Spleen (tissue), 11 donors: ENCODE measurements around the gene NAA35. TPM values are rescaled to one million over a fixed set of nuclear protein-coding genes. Genes with fewer than 3 reads are reported as not detected.
"Not testable (repeated sequence)": the region's sequence is repeated elsewhere in the genome, so short reads cannot be mapped to it uniquely, and the experiment has no call there.

Experiments used
- DNase-seq: peaks from one replicate; pipeline ENCODE4 v3.0.0-alpha.2; 2020
- H3K27ac ChIP-seq, 8 donors: fragments of 200-600 bp; sonication (generic) in 7 of 8; 1 replicate in 4 of 8; 2 replicates in 4 of 8; pipeline versions ENCODE4 v1.5.0 to v1.8.0; 2016 to 2021; ENCODE audit warnings: inconsistent platforms in 4 of 8, mild to moderate bottlenecking in 4 of 8, moderate library complexity in 1 of 8
- H3K27me3 ChIP-seq, 7 donors: fragments of 200-600 bp; sonication (generic) in 6 of 7; replicated peaks in 1 of 7; 1 replicate in 4 of 7; 2 replicates in 3 of 7; pipeline versions ENCODE4 v1.5.0 to v1.8.0; 2016 to 2021; ENCODE audit warnings: inconsistent platforms in 3 of 7, mild to moderate bottlenecking in 1 of 7
- H3K36me3 ChIP-seq, 6 donors: fragments of 200-600 bp; sonication (generic) in 5 of 6; 1 replicate in 4 of 6; 2 replicates in 2 of 6; pipeline versions ENCODE4 v1.5.0 to v1.8.0; 2016 to 2021; ENCODE audit warnings: inconsistent platforms in 2 of 6
- H3K4me1 ChIP-seq, 6 donors: fragments of 200-600 bp; sonication (generic) in 5 of 6; 1 replicate in 3 of 6; 2 replicates in 3 of 6; pipeline versions ENCODE4 v1.5.0 to v1.8.0; 2016 to 2021; ENCODE audit warnings: inconsistent platforms in 3 of 6
- H3K4me3 ChIP-seq, 8 donors: fragments of 200-600 bp; sonication (generic) in 7 of 8; 1 replicate in 4 of 8; 2 replicates in 4 of 8; pipeline versions ENCODE4 v1.5.0 to v1.8.0; 2016 to 2021; ENCODE audit warnings: inconsistent platforms in 4 of 8, mild to moderate bottlenecking in 4 of 8, moderate library complexity in 2 of 8
- H3K9me3 ChIP-seq, 8 donors: fragments of 200-600 bp; sonication (generic) in 7 of 8; 1 replicate in 4 of 8; 2 replicates in 4 of 8; pipeline versions ENCODE4 v1.5.0 to v1.8.0; 2016 to 2021; ENCODE audit warnings: inconsistent platforms in 4 of 8
- POLR2A ChIP-seq, 3 donors: fragments of 450-650 bp; IDR thresholded peaks; one replicate each; pipeline ENCODE4 v1.5.1; 2017; ENCODE audit warnings: antibody characterized with exemption in 3 of 3, mild to moderate bottlenecking in 1 of 3
- POLR2AphosphoS5 ChIP-seq, 3 donors: sonication (generic); formaldehyde crosslinking; IDR thresholded peaks; one replicate each; pipeline ENCODE4 v1.5.1; 2017; ENCODE audit warnings: antibody characterized with exemption in 3 of 3
- WGBS, 5 donors: extraction: QIAGEN DNeasy Blood & Tissue Kit in 3 of 5; methylation state at CpG; one replicate each; pipeline versions ENCODE4 v1.1.5 to v1.1.7; 2013 to 2018; 5-methylcytosine and 5-hydroxymethylcytosine counted together
- intact Hi-C: fragments of 100-400 bp; cut with DNase I; formaldehyde crosslinking; loops from one replicate; pipeline ENCODE4 v1.15.0; 2023; ENCODE audit warnings: low total_unique reads
- polyA plus RNA-seq, 3 donors: library from polyadenylated mRNA; stranded (reverse); fragments of 200-250 nt; gene quantifications; one replicate each; pipeline ENCODE4 v1.2.1, GENCODE V29; 2013
- total RNA-seq, 7 donors: library from RNA; depleted of rRNA in 3 of 7; stranded (reverse); fragments of >200 nt in 3 of 7; fragmentation: NEBNext Ultra II Directional in 4 of 7; extraction: Animal tissue kit (Norgen Biotek cat#: 25700) in 4 of 7; gene quantifications; one replicate each; pipeline versions ENCODE4 v1.1.0 to v1.2.1, GENCODE V29; 2016 to 2021
- TF ChIP-seq, protein P1 (sequence below), 11 experiments: fragments of 200-600 bp in 7 of 11; fragments of 450-650 bp in 4 of 11; sonication (generic) in 4 of 11; IDR thresholded peaks in 8 of 11; conservative IDR thresholded peaks in 3 of 11; 1 replicate in 7 of 11; 2 replicates in 4 of 11; pipeline versions ENCODE4 v1.4.0 to v1.8.0; 2016 to 2021; ENCODE audit warnings: antibody characterized with exemption in 11 of 11, inconsistent platforms in 4 of 11, mild to moderate bottlenecking in 1 of 11
- donor health status: healthy with polysubstance abuse.
- donor health status: DM: no; HTN: no; CAD: no; lungs with moderate emphysema.
- donor health status: DM: no; HTN: no; CAD: no.
- donor health status: Bipolar disorder and iron deficiency.
- donor health status: healthy.
- donor health status: DM: no; HTN: no; CAD: no.
- donor health status: DM: yes; HTN: yes; CAD: no.

The NAA35 gene
- total and polyA plus RNA-seq, 10 donors = 4.2 to 23.7 (median 18.9) TPM

DNA sequence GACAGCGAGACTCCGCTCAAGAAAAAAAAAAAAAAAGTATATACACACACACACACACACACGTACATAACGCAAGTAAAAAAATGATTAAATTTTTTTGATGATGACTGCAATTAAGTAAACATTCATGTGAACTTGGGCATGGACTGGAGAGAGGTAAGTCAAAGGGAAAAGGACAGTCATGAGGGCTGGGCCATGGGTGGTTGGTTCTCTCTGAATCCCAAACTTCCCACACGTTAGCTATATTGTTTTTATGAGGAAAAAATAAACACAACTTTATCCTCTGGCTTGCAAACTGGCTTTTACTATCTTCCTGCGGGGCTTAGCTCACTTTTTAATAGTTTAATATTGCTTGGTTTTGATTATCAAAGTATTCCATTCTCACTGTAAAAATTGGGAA is 104.7 kb downstream of the NAA35 start:
- peaks cover 0 to 6% (median 0%) of the 10 kb centered on the region in 6 donors for H3K36me3 ChIP-seq
- H3K4me1 ChIP-seq = peaks cover 0 to 4% (median 0%) of the 10 kb centered on the region in 6 donors
- no peak for TF ChIP-seq POLR2A (IDR thresholded peaks at IDR 0.05)
- no peaks in the 10 kb centered on the region for H3K9me3 ChIP-seq
- H3K27me3 ChIP-seq = no peaks in the 10 kb centered on the region
- 88 to 98% (median 93%) methylated on average over 6 of the region's 6 CpGs for WGBS, 5 donors
- no peak overlapping the region for H3K4me3 ChIP-seq
- intact Hi-C loops = no loop called here
- H3K27ac ChIP-seq = no peak overlapping the region
- DNase-seq = no peak

- WGBS, 5 donors = 86 to 95% (median 91%) methylated on average over 14 of the region's 14 CpGs
- intact Hi-C loops = no loop called here
- no peaks in the 10 kb centered on the region for H3K9me3 ChIP-seq
- H3K27me3 ChIP-seq = no peaks in the 10 kb centered on the region
- H3K4me3 ChIP-seq = no peak overlapping the region
- H3K27ac ChIP-seq = no peak overlapping the region
- TF ChIP-seq, protein P1, sequence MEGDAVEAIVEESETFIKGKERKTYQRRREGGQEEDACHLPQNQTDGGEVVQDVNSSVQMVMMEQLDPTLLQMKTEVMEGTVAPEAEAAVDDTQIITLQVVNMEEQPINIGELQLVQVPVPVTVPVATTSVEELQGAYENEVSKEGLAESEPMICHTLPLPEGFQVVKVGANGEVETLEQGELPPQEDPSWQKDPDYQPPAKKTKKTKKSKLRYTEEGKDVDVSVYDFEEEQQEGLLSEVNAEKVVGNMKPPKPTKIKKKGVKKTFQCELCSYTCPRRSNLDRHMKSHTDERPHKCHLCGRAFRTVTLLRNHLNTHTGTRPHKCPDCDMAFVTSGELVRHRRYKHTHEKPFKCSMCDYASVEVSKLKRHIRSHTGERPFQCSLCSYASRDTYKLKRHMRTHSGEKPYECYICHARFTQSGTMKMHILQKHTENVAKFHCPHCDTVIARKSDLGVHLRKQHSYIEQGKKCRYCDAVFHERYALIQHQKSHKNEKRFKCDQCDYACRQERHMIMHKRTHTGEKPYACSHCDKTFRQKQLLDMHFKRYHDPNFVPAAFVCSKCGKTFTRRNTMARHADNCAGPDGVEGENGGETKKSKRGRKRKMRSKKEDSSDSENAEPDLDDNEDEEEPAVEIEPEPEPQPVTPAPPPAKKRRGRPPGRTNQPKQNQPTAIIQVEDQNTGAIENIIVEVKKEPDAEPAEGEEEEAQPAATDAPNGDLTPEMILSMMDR (IDR thresholded peaks at IDR 0.05 in 8 of 11, conservative IDR thresholded peaks at IDR 0.05 in 3 of 11) = no peak
- no peak for TF ChIP-seq POLR2A (IDR thresholded peaks at IDR 0.05)
- no peak for TF ChIP-seq POLR2AphosphoS5 (IDR thresholded peaks at IDR 0.05)
- H3K36me3 ChIP-seq = peaks cover 0 to 6% (median 0%) of the 10 kb centered on the region in 6 donors
- H3K4me1 ChIP-seq = peaks cover 0 to 4% (median 0%) of the 10 kb centered on the region in 6 donors
- no peak for DNase-seq
Measured at GRCh38 chr9:86046071-86046636, 105.2 kb downstream of the NAA35 start.

GRCh38 chr9:86046930-86047341 is 106.0 kb downstream of the NAA35 start:
- DNase-seq = no peak
- no peak overlapping the region for H3K4me3 ChIP-seq
- intact Hi-C loops = no loop called here
- H3K27me3 ChIP-seq = no peaks in the 10 kb centered on the region
- peaks cover 0 to 6% (median 0%) of the 10 kb centered on the region in 6 donors for H3K36me3 ChIP-seq
- H3K4me1 ChIP-seq = no peaks in the 10 kb centered on the region
- H3K27ac ChIP-seq = no peak overlapping the region
- H3K9me3 ChIP-seq = no peaks in the 10 kb centered on the region
- WGBS, 5 donors = 77 to 91% (median 90%) methylated on average over 8 of the region's 8 CpGs
- TF ChIP-seq POLR2A (IDR thresholded peaks at IDR 0.05) = no peak

GRCh38 chr9:86047361-86047760 is 106.4 kb downstream of the NAA35 start:
- Histone ChIP-seq H3K27me3 (no peaks in the 10 kb centered on the region), H3K9me3 (no peaks in the 10 kb centered on the region), H3K4me3 (no peak overlapping the region), H3K27ac (no peak overlapping the region), H3K36me3 (peaks cover 0 to 6% (median 0%) of the 10 kb centered on the region in 6 donors), H3K4me1 (no peaks in the 10 kb centered on the region)
- intact Hi-C loops = no loop called here
- DNase-seq = no peak
- WGBS, 5 donors = 94 to 97% (median 95%) methylated on average over 13 of the region's 13 CpGs
- TF ChIP-seq, protein P1 (IDR thresholded peaks at IDR 0.05 in 8 of 11, conservative IDR thresholded peaks at IDR 0.05 in 3 of 11) = no peak

GRCh38 chr9:86048018-86048742 is 107.2 kb downstream of the NAA35 start:
- H3K4me1 ChIP-seq, H3K9me3 ChIP-seq, H3K4me3 ChIP-seq, intact Hi-C loops, DNase-seq, H3K27ac ChIP-seq, H3K27me3 ChIP-seq, H3K36me3 ChIP-seq: not testable (repeated sequence)
- 81 to 92% (median 88%) methylated on average over 6 to 7 of the region's 7 CpGs for WGBS, 5 donors
